GM23248 (cell line): Measurements from ENCODE around the gene NEDD9.

Experiments
- EZH2 ChIP-seq: fragments of 200-600 bp; sonication (generic); IDR thresholded peaks from 2 replicates; pipeline ENCODE4 v1.6.1; 2018; ENCODE audit warnings: antibody characterized with exemption, mild to moderate bottlenecking; ENCODE audit not compliant: insufficient read depth, poor library complexity, severe bottlenecking
- EZH2phosphoT487 ChIP-seq: fragments of 200-600 bp; sonication (generic); IDR thresholded peaks from 2 replicates; pipeline ENCODE4 v1.6.1; 2018; ENCODE audit warnings: antibody characterized with exemption, moderate library complexity, mild to moderate bottlenecking, low read depth; ENCODE audit not compliant: insufficient read depth

- TF ChIP-seq EZH2 = no peak
- no peak for TF ChIP-seq EZH2phosphoT487
These were observed 22.6 kb downstream of the NEDD9 start for GRCh38 chr6:11209906-11210305.
